OCI-M2 (cell line): ENCODE data around the gene CYP2F1.
"Not testable (repeated sequence)": the region's sequence is repeated elsewhere in the genome, so short reads cannot be mapped to it uniquely, and the experiment has no call there.

ENCODE experiments used
- DNase-seq: peaks from one replicate; lab custom pipeline; 2025; ENCODE audit not compliant: unreplicated experiment; lab: John Stamatoyannopoulos, UW

The CYP2F1 gene

DNA sequence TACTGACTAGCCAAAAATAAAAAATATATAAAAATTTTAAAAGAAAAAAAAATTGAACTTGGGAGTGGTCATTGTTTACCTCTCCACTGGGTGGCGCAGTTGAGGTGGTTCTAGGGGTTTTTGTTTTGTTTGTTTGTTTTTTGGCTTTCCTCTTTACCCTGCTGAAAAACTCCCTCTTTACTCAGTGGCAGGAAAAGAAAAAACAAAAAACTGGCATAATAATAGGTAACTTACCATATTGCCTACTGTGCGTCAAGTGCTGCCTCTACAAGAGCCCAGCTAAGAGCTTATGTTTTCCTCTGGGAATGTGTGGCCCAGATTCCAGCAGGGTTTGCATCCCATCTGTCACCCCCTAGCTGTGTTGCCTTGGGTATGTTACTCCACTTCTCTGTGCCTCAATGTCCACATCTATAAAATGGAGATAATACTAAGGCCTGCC is 12.6 kb downstream of the CYP2F1 start:
- DNase-seq = not testable (repeated sequence)

DNA sequence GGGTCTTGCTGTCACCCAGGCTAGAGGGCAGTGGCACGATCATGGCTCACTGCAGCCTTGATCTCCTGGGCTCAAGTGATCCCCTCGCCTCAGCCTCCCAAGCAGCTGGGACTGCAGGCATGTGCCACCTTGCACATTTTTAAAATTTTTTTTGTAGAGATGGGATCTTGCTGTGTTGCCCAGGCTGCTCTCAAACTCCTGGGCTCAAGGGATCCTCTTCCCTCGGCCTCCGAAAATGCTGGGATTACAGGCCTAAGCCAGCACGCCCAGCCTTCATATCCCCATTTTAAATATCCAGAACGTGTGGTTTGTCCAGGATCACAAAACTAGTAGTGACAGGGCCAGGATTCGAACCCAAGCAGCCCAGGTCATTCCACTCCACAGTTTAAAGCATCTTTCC is 13.1 kb downstream of the CYP2F1 start:
- not testable (repeated sequence) for DNase-seq

DNA sequence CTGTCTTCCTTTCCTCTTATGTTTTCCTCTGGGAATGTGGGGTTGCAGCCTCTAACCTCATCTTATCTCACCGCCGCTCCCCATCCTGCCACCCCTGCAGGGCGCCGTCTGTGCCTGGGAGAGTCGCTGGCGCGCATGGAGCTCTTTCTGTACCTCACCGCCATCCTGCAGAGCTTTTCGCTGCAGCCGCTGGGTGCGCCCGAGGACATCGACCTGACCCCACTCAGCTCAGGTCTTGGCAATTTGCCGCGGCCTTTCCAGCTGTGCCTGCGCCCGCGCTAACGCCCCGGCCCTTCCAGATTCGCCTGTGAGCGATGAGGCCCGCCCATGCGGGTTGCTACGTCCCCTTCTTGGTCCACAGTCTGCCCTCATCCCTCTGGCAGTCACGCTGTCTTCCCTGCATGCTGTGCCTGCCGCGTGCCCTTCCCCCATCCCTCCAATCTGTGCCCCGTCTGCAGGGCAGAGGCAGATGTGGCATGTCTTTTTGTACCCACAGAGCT is 13.6 kb downstream of the CYP2F1 start:
- not testable (repeated sequence) for DNase-seq

DNA sequence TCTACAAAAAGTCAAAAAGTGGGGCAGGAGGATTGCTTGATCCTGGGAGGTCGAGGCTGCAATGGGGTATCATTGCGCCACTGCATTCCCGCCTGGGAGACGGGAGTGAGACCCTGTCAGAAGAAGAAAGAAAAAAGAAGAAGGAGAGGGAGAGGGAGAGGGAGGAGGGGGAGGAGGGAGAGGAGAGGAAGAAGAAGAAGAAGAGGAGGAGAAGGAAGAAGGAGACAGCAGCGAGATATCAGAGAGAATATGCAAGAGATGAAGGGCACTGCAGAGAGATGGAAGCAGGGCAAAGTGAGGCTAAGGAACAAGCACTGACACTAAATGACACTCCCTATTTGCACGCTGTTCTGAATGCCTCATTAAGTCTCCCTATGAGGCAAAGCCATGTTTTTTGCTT is 14.5 kb downstream of the CYP2F1 start:
- no peak for DNase-seq

DNA sequence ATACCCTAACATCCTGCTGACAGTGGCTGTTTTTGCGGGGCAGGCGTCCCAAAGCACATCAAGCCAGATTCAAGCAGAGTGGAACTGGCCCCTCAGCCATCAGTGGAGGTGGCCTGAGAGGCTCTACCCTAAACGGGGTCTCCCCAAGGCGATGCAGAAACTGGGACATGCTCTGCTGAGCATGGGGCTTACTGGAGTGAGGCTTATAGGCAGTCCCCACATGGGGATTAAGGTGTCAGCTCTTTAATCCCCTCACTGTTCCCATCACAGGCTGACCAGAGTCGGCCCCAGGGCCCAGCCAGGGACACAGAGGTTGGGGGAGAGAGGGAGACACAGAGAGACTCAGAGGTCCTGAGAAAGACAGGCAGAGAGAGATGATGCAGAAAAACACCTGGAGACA is 17.0 kb downstream of the CYP2F1 start:
- no peak for DNase-seq

DNA sequence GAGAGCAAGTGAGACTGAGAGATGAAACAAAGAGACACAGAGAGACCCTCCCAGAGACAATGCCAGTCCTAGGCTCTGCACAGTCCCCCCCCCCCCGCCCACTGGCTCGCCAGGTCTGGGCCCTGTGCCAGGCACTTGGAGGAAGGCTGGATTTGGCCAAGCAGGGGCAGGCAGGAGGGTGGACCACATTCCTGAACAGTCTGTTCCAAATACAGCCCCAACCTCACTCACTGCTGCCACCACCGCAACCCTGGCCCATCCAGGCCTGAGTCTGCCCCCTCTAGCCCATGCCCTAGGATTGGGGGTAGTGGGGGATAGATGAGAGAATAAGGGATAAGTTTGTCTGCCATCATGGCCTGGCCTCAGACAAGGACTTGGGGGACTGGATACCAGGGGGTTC is 19.0 kb downstream of the CYP2F1 start:
- DNase-seq = no peak

DNA sequence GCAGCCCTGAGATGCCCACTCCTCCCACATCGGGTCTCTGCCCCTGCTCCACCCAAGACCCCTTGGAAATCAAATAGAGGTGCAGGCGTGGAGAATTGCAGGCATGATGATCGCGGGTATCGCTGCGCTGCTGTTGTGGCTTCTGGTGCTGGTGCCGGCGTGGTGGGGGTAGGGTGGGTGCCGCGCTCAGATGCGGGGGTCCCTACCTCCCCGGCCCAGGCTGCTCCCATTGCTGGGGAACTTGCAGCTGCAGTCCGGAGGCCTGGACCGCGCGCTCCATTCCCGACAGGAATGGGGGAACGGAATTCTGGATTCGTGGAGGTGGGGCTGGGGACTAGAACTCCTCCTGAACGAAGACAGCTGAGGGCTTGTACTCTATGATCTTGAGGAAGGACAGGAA is 20.4 kb downstream of the CYP2F1 start:
- DNase-seq = no peak

DNA sequence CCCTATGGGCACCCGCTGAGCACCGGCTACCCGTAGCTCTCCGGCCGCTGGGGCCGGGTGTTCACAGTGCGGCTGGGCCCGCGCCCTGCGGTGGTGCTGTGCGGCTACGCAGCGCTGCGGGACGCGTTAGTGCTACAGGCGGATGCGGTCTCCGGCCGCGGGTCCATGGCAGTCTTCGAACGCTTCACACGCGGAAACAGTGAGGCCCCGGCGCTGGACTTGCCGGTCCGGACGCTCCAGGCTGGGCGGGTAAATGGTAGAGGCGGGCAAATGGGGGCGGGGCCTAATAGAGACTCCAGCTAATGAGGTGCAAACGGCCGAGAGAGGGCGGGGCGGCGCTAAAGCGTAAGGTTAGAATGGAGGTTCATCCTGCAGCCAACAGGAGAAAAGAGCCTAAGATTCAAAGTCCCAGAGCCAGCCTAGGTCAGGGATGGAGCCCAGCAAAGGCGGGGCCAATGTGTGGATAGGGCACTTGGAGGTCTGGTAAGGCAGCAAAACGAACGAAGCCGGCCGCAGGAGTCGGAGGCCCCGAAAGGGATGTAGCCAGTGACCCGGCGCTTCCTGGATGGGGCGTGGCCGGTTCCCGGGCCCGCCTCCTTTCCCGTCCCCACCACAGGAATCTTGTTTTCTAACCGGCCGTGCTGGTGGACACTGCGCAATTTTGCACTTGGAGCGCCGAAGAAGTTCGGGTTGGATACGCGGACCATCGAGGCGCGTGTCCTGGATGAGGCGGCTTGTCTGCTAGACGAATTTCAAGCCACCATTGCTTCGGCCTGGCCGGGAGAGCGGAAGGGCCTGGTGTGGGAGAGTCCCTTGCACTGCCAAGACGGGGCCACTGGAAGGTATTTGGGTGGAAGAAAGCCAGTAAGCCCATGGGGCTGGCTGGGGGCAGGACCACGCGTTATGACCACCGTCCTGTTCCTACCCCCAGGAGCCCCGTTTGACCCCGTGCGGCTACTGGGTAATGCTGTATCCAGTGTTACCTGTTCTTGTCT is 21.5 kb downstream of the CYP2F1 start:
- DNase-seq = not testable (repeated sequence)

DNA sequence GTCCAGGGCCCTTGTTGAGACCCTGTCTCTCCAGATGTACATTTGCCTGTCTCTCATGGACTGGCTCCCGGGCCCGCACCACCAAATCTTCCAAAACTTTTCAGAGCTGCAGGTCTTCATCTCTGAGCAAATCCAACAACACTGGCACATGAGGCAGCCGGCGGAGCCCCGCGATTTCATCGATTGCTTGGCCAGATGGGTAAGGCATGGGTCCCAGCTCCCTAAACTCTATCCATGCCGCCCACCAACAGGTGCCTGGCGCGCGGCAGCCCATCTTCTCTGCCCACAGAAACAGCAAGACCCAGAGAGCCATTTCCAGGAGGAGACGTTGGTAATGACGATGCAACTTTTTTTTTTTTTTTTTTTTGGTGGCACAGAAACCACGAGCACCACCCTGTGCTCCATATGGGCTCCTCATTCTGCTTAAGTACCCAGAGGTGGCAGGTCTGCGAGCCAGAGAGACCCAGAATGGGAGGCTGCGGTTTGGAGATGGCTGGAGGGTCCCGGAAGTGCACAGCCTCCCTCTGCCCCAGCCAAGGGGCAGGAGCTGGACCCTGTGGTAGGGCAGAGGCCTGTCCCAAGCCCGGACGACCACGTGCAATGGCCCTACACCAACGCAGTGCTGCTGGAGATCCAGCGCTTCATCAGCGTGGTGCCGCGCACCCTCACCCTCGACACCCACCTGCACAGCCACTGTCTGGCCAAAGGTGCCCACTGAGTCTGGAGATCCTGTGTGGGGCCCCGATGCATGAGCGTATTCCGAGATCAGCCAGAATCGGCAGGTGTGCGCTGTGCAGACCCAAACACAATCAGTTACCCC is 22.6 kb downstream of the CYP2F1 start:
- DNase-seq = no peak

DNA sequence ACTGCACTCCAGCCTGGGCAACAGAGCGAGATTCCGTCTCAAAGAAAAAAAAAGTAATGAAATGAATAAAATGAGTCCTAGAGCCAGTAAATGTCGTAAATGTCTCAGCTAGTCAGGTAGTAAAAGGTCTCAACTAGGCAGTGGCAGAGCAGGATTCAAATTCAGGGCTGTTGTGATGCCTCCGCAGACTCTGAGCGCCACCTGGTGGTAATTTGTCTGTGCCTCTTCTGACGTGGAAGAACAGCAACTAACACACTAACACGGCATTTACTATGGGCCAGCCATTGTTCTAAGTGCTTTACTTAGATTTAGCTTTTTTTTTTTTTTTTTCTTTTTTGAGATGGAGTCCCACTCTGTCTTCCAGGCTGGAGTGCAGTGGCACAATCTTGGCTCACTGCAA is 30.2 kb downstream of the CYP2F1 start:
- DNase-seq = peak; percentile 39

DNA sequence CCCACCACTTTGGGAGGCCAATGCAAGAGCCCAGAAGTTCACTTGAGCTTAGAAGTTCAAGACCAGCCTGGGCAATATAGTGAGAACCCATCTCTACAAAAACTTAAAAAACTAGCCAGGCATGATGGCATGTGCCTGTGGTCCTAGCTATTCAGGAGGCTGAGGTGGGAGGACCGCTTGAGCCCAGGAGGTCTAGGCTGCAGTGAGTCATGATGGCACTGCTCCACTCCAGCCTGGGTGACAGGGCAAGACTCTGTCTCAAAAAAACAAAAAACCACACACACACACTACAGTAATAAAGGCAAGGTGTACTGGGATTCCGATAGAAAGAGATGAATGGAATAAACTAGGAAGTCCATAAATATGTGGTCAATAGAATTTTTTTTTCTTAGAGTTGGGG is 35.6 kb downstream of the CYP2F1 start:
- no peak for DNase-seq

DNA sequence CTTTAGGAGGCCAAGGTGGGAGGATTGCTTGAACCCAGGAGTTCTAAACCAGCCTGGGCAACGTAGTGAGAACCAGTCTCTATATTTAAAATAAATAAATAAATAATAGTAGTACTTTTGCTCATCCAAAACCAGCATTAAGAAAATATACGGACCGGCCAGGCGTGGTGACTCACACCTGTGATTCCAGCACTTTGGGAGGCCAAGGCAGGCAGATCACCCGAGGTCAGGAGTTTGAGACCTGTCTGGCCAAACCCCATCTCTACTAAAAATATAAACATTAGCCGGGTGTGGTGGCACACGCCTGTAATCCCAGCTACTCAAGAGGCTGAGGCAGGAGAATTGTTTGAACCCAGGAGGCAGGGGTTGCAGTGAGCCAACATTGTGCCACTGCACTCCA is 36.8 kb downstream of the CYP2F1 start:
- not testable (repeated sequence) for DNase-seq

DNA sequence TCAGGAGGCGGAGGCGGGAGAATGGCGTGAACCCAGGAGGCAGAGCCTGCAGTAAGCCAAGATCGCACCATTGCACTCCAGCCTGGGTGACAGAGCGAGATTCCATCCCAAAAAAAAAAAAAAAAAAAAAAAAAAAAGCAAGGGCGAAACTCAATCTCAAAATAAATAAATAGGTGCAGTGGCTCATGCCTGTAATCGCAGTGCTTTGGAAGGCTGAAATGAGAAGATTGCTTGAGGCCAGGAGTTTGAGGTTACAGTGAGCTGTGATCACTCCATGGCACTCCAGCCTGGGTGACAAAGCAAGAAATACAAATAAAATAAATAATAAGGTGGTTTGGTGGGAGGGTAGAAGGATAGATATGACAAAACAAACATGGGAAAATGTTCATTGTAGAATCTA is 39.8 kb downstream of the CYP2F1 start:
- no peak for DNase-seq

DNA sequence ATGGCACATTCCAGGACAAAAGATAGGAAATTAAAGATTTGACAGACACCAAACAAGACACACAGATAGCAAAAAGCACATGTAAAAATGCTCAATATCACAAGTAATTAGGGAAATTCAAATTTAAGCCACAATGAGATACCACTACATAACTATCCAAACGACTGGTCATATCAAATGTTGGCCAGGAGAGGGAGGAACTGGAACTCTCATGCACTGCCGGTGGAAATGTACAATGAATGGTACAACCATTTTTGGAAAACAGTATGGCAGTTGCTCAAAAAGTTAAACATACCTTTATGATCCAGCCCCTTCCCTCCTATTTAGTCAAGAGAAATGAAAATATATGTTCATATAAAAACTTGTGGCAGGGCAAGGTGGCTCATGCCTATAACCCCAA is 42.0 kb downstream of the CYP2F1 start:
- no peak for DNase-seq

DNA sequence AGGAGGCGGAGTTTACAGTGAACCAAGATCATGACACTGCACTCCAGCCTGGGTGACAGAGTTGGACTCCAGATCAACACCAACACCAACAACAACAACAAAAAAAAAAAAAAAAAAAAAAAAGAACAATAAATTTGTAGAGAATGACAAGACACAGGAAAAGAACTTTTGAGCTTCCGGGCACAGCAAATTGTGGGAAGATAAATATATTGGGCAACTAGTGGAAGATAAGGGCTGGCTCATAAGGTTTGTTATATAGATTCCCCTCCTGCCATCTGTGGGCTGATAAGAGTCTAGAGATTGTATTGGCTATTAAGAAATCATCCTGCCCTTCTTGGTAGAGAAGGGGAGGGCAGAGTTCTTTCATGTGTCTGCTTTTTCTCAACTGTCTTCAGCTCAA is 45.6 kb downstream of the CYP2F1 start:
- DNase-seq = no peak

DNA sequence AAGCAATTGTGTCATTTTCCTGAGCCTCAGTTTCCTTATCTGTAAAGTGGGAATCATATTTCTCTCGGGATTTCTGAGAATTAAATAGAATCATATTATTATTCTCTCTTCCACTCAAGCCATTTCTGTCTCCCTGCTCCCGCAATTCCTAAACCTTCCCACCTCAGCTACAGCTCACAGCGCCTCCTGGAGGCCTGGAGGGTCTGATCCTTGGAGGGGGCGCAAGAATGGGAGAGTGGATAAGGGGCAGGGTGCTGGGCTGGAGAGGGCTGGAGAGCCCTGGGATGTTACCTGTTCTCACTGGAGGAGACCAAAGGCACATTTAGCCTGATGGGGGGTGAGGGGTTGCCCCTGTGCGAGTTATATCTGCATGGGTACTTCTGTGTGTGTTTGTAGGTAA is 47.7 kb downstream of the CYP2F1 start:
- DNase-seq = no peak

DNA sequence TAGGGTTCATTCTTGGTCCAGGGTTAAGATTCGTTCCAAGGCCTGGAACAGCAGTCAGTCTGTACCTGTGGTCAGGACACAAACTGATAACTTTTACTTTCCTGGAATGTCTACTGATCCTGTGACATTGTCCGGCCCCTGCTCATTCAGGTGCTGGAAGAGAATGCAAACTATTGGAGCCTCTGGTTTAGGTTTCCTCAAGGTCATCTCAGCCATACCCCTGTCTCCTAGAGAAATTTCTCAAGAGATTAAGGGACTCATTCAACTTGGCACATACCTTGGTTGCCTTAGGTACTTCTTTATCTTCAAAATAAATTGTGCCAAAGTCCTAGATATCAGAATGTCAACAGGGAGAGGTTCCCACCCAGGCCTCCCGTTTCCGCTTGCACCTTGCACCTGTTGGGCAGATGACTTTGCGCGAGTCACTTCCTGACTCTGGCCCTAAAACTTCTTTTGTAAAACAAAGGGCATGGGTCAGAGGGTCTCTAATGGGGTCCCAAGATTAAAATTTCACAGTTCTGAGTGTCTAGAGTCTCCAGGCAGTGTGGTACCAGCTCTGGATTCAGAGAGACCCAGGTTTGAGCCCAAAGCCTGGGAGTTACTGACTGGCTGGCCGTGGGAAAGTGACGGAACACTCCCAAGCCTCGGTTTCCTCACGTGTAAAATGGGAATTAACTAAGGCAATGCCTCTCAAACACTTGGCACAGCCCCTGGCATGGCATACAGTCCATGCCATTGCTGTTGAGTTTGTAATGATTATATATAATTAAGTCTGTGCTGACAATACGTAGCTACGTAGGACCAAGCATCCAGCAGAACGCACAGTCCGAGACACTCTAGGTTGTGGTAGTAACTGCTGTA is 52.9 kb downstream of the CYP2F1 start:
- no peak for DNase-seq

DNA sequence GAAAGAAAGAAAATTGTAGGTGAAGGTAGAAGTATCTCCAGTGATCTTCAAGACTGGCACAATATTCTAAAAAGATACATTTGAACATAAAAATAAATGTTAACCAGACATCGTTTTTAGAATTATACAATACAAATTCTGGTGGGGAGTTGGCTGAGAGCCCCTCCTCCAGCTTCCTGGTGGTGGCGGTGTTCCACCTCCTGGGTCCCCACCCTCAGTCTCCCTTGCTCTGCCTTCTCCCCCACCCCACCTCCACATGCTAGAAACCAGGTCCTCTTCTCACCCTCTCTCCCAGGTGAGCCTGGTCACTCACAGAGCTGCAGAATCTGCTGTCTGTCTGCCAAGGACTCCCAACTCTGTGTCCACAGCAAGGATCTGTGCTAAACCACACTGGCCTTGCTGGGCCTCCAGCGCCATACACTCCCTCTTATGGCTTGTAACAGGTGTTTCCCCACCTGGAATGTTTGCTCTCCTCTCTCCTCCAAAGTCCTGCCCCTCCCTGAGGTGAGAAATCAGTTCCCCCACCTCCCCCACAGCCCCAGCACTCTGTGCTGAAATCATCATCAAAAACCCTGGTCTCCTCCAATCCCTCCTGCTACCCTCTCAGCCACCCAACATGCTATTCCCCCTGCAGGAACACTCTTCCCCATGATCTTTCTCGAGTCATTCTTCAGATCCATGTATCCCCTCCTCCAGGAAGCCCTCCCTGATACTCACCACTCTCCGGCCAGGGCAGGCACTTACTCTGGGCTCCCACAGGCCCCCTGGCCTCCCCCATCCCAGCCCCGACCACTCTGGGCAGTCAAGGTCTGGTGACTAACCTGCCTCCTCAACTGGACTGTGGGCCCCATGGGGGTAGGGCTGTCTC is 58.3 kb downstream of the CYP2F1 start:
- DNase-seq = no peak

DNA sequence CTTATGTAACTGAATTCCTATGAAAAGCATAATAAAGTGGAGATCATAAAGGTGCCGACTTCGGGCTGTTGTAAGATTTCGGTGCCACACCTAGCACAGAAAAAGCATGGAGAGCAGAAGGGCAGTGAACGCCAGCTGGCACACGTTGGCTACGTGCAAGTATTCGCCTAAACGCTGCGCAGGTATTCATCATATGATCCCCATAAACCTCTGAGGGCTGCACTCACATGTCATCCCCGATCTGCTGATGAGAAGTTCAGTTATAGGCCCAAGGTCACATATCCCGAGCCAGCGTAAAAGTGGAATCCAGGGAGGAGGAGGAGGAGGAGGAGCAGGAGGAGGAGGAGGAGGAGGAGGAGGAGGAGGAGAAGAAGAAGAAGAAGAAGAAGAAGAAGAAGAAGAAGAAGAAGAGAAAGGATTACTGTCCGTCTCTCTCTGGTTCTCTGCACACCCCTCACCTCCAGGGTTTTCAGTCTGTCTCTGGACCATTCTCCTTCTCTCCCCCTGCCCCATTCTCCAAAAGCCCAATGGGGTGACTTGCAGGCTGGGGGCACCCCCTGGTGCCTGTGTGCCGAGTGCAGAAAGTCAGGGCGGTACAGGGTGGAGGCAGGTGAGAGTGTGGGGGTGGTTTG is 60.2 kb downstream of the CYP2F1 start:
- DNase-seq = no peak
